NB4 (cell line): ENCODE measurements around the gene SNX14.

Experiments
- DNase-seq: peaks from one replicate; pipeline ENCODE4 v3.0.0; 2010; ENCODE audit warnings: low read depth
- H3K4me3 ChIP-seq: one replicate; pipeline ENCODE4 v1.5.1; 2011; ENCODE audit warnings: mild to moderate bottlenecking, low read depth, low read length, moderate library complexity
- MAX ChIP-seq: IDR thresholded peaks from 2 replicates; pipeline ENCODE4 v1.6.1; 2011; ENCODE audit warnings: low read depth, low read length
- MYC ChIP-seq: IDR thresholded peaks from 2 replicates; pipeline ENCODE4 v1.6.1; 2011; ENCODE audit warnings: low read depth, low read length
- POLR2A ChIP-seq: IDR thresholded peaks from 2 replicates; pipeline ENCODE4 v1.6.1; 2011; ENCODE audit warnings: mild to moderate bottlenecking; ENCODE audit not compliant: insufficient read length; ENCODE audit errors: extremely low read depth
- TF ChIP-seq, protein P1 (sequence below): IDR thresholded peaks from one replicate; pipeline ENCODE4 v1.5.1; 2012; ENCODE audit warnings: low read depth, low read length

Gene SNX14

GRCh38 chr6:85456782-85457181 lies 136.9 kb downstream of the SNX14 start:
- TF ChIP-seq MAX, result no peak
- no peak for TF ChIP-seq POLR2A
- no peak for TF ChIP-seq MYC
- TF ChIP-seq, protein P1, sequence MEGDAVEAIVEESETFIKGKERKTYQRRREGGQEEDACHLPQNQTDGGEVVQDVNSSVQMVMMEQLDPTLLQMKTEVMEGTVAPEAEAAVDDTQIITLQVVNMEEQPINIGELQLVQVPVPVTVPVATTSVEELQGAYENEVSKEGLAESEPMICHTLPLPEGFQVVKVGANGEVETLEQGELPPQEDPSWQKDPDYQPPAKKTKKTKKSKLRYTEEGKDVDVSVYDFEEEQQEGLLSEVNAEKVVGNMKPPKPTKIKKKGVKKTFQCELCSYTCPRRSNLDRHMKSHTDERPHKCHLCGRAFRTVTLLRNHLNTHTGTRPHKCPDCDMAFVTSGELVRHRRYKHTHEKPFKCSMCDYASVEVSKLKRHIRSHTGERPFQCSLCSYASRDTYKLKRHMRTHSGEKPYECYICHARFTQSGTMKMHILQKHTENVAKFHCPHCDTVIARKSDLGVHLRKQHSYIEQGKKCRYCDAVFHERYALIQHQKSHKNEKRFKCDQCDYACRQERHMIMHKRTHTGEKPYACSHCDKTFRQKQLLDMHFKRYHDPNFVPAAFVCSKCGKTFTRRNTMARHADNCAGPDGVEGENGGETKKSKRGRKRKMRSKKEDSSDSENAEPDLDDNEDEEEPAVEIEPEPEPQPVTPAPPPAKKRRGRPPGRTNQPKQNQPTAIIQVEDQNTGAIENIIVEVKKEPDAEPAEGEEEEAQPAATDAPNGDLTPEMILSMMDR, result no peak
- H3K4me3 ChIP-seq, result no peak overlapping the region
- no peak for DNase-seq
